Measurements from ENCODE around the gene RASA2. TPM values are rescaled to one million over a fixed set of nuclear protein-coding genes. Genes with fewer than 3 reads are reported as not detected.

Gene RASA2
- total and polyA plus RNA-seq, 10 of the 15 experiments (the other 5 are each of a cell fraction or from before 2014, with no cell fraction given) = 1.9 to 9.4 (median 7.2) TPM

- POLR2A ChIA-PET = no interaction called here
- DNase-seq (ENCODE audit: low read depth, low spot score) (no peak), FAIRE-seq (no peak), ATAC-seq (no peak)
- Histone ChIP-seq H3K27ac (ENCODE audit: control insufficient read depth, insufficient read depth) (no peak overlapping the region), H3K27me3 (replicated peaks in 1 of 2; ENCODE audit: control insufficient read depth in 2 of 2, insufficient read depth in 2 of 2, low read length in 1 of 2) (no peaks in the 10 kb centered on the region), H3K4me3 (no peak overlapping the region), H3K9ac (ENCODE audit: control insufficient read depth, insufficient read depth, low read length) (no peak overlapping the region), H3K9me3 (replicated peaks; ENCODE audit: control insufficient read depth, insufficient read depth, low read length) (no peaks in the 10 kb centered on the region), H3K4me1 (ENCODE audit: control insufficient read depth, insufficient read depth, low read length) (no peaks in the 10 kb centered on the region), H2AFZ (ENCODE audit: control insufficient read depth, low read depth, low read length) (no peak overlapping the region), H3K79me2 (ENCODE audit: control insufficient read depth, insufficient read depth, low read length) (no peaks in the 10 kb centered on the region), H4K20me1 (ENCODE audit: control insufficient read depth, insufficient read depth) (no peaks in the 10 kb centered on the region), H3K4me2 (ENCODE audit: control insufficient read depth, insufficient read depth) (no peak overlapping the region), H3K36me3 (ENCODE audit: control insufficient read depth in 2 of 2, insufficient read depth in 2 of 2, low read length in 1 of 2) (no peaks in the 10 kb centered on the region)
- 89% methylated on average over 8 of the region's 8 CpGs for WGBS (ENCODE audit: insufficient coverage, insufficient replicate concordance, low lambda C conversion rate, missing lambda C conversion rate)
- BruUV-seq (replicated peaks) = no TSS peak
- intact Hi-C loops (cut with micrococcal nuclease; ENCODE audit: unreplicated experiment) = no loop called here
- CTCF ChIA-PET = no interaction called here
- SMC1A ChIA-PET (ENCODE audit: uncharacterized antibody, unreplicated experiment) = no interaction called here
- no peak for TF ChIP-seq ZNF24 (IDR thresholded peaks at IDR 0.05)
- no peak for TF ChIP-seq ZNF207 (IDR thresholded peaks at IDR 0.05; ENCODE audit: borderline replicate concordance)
- TF ChIP-seq PAX5 (IDR thresholded peaks at IDR 0.05; ENCODE audit: borderline replicate concordance, low read depth, low read length) = no peak
- no peak for TF ChIP-seq PML (IDR thresholded peaks at IDR 0.05; ENCODE audit: low read length)
- no peak for TF ChIP-seq NFYA (IDR thresholded peaks at IDR 0.05; ENCODE audit: borderline replicate concordance, low read depth, low read length)
- TF ChIP-seq SPI1 (IDR thresholded peaks at IDR 0.05; ENCODE audit: borderline replicate concordance, insufficient read depth, low read depth, low read length) = no peak
- TF ChIP-seq BHLHE40 (IDR thresholded peaks at IDR 0.05; ENCODE audit: borderline replicate concordance in 1 of 2, low read depth in 2 of 2, low read length in 1 of 2) = no peak
- no peak for TF ChIP-seq ATF2 (IDR thresholded peaks at IDR 0.05; ENCODE audit: low read length)
- no peak for TF ChIP-seq BACH1 (IDR thresholded peaks at IDR 0.05; ENCODE audit: borderline replicate concordance)
- TF ChIP-seq, protein P1, sequence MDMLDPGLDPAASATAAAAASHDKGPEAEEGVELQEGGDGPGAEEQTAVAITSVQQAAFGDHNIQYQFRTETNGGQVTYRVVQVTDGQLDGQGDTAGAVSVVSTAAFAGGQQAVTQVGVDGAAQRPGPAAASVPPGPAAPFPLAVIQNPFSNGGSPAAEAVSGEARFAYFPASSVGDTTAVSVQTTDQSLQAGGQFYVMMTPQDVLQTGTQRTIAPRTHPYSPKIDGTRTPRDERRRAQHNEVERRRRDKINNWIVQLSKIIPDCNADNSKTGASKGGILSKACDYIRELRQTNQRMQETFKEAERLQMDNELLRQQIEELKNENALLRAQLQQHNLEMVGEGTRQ (IDR thresholded peaks at IDR 0.05; ENCODE audit: borderline replicate concordance, low read depth, low read length) = no peak
- TF ChIP-seq KLF5 (IDR thresholded peaks at IDR 0.05; ENCODE audit: partially characterized antibody) = no peak
- no peak for TF ChIP-seq ZNF274 (IDR thresholded peaks at IDR 0.05; ENCODE audit: insufficient read depth, insufficient read length)
- no peak for TF ChIP-seq EP300 (IDR thresholded peaks at IDR 0.05; ENCODE audit: borderline replicate concordance in 1 of 2, control insufficient read depth in 1 of 2, low read depth in 2 of 2, low read length in 2 of 2)
- TF ChIP-seq, protein P2, sequence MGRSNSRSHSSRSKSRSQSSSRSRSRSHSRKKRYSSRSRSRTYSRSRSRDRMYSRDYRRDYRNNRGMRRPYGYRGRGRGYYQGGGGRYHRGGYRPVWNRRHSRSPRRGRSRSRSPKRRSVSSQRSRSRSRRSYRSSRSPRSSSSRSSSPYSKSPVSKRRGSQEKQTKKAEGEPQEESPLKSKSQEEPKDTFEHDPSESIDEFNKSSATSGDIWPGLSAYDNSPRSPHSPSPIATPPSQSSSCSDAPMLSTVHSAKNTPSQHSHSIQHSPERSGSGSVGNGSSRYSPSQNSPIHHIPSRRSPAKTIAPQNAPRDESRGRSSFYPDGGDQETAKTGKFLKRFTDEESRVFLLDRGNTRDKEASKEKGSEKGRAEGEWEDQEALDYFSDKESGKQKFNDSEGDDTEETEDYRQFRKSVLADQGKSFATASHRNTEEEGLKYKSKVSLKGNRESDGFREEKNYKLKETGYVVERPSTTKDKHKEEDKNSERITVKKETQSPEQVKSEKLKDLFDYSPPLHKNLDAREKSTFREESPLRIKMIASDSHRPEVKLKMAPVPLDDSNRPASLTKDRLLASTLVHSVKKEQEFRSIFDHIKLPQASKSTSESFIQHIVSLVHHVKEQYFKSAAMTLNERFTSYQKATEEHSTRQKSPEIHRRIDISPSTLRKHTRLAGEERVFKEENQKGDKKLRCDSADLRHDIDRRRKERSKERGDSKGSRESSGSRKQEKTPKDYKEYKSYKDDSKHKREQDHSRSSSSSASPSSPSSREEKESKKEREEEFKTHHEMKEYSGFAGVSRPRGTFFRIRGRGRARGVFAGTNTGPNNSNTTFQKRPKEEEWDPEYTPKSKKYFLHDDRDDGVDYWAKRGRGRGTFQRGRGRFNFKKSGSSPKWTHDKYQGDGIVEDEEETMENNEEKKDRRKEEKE (IDR thresholded peaks at IDR 0.05) = no peak
- no peak for TF ChIP-seq EED (IDR thresholded peaks at IDR 0.05; ENCODE audit: low read depth)
- TF ChIP-seq PAX8 (IDR thresholded peaks at IDR 0.05) = no peak
- no peak for TF ChIP-seq ETV6 (conservative IDR thresholded peaks at IDR 0.05 in 1 of 2, IDR thresholded peaks at IDR 0.05 in 1 of 2; ENCODE audit: borderline replicate concordance in 1 of 2, low read depth in 1 of 2)
- in situ Hi-C loops (cut with MboI) = no loop called here
- RAD21 ChIA-PET (ENCODE audit: unreplicated experiment) = no interaction called here
Observed at GRCh38 chr3:141618938-141619337, 132.1 kb downstream of the RASA2 start.

Measured in GM12878 (cell line).